HG02870 (cell line): Measurements from ENCODE around the gene CYB5A.

ENCODE experiments used
- ATAC-seq: cut with Tn5 transposase; IDR thresholded peaks from one replicate; pipeline ENCODE4 v1.9.1; 2021; ENCODE audit warnings: mild to moderate bottlenecking, moderate library complexity; ENCODE audit not compliant: unreplicated experiment

CYB5A gene

DNA sequence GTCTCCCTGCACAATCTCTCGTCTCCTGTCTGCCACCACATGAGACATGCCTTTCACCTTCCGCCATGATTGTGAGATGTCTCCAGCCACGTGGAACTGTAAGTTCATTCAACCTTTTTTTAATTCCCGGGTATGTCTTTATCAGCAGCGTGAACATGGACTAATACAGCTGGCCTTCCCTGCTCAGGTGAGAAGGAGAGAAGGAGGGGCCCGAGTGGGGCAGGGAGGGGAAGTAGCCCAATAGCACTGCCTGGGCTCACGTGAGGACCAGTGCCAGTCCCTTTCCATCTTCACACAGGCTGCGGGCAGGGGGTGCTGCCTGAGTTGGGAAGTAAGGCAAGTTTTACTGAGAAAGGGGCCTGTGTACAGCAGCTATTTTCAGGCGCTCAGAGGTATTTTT, 70.7 kb downstream of the CYB5A start:
- no peak for ATAC-seq

DNA sequence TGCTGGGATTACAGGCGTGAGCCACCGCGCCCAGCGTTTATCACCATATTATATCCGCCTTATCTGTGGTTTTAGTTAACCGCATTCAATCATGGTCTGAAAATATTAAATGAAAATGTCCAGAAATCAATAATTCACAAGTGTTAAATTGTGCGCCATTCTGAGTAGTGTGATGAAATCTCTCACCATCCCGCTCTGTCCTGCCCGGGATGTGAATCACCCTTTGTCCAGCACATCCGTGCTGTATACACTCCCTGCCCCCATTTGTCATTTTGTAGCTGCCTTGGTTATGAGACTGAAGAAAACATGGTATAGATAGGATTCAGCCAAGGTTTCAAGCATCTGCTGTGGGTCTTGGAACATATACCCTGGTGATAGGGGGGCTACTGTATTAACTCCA, 72.7 kb downstream of the CYB5A start:
- ATAC-seq: no peak

DNA sequence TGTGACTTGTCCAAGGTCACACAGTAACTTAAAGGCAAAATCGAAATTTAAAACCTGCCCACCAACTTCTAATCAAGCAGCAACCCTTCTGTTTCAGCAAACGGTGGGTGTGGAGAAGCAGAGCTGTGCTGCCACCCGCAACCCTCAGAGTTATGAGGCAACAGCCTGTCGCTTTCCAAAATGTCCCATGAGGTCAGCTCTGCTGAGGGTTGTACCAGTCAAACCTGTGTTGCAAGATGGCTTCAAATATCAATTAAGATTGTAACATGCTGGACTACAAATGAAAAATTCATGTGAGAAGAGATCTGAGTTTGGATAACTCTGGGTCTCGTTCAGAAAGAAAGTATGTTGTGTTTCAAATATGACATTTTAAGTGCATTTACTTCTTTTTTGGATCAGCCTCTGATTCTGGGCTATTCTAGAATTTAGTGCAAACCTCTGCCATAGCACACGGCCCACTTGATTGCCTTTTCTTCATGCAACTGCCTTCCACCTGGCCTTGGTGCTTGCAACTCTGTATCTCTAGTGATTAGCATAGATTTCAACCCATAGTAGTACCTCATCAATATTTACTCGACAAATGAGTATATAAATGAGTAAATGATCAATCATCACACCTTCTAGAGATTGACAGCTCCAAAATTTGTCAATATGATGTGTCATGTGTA, 74.2 kb downstream of the CYB5A start:
- no peak for ATAC-seq

DNA sequence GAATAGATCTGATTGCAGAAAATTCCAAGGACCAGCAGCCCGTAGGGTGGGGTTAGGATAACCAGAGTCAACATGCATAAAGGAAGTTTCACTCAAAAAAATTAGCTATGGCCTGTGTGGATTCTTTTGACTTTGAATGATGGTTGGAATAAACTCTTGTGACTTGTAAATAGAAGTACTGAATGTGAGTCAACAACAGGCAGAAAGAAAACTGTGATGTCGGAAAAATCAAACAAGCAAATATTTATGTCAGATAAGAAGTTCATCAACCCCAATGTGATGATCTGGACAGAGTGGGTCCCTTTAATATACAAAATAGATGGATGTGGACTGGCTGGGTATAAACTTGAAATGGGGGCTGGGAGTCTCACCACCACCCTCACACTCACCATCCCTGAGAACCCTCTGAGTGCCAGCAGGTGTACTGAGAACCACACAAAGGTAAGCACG, 75.1 kb downstream of the CYB5A start:
- ATAC-seq: no peak

DNA sequence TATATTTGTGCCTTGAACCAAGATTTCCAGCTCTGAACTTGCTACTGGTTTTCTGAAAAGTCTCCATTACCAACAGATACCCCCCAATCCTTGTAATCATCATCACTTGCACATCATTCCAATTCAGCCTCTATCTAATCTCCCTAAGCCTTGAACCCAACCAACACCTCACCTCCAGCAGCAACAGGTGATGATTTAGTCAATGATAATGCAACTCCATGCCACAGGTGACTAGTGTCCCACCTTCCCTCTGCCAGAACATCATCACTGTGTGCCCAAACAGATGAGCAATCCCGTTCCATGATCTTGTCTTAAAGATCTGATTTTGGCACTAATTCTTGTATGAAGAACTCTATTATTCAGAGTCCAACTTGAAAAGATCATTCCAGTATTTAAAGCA, 75.9 kb downstream of the CYB5A start:
- no peak for ATAC-seq

DNA sequence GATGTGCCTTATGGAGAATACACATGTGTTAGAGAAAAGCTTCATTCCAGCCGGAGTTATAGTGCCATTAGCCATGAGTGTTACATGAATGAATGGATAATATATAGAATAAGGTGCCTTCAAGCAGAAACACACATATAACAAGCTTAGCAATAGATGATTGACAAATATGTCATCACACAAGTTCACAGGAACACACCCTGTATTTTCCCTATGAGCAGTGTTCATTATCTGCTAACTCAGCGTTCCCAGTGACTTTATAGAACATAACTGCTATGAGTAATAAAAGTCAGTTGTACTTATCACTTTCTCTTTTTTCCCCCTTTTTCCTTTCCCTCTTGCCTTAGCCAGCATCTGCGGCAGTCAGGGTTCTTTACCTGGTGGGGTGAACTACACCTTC, 78.3 kb downstream of the CYB5A start:
- no peak for ATAC-seq

DNA sequence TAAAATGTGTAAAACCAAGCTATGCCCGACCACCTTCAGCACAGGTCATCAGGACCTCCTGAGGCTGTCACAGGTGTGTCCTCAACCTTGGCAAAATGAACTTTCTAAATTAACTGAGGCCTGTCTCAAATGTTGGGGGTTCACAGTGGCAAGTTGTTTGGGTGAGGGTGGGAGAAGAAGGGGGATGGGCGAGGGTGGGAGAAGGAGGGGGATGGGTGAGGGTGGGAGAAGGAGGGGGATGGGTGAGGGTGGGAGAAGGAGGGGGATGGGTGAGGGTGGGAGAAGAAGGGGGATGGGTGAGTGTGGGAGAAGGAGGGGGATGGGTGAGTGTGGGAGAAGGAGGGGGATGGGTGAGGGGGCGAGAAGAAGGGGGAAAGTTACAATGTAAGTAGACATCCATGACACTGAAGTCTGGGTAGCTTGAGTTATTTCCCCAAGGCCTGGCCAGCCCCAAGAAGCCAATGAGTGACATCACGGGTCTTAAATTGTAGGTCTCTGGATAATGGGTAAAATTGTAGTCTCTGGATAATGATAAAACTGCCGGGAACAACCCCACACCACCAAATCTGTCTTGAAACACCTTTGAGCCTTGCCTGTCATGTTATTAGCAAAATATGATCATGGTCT, 87.1 kb downstream of the CYB5A start:
- no peak for ATAC-seq

DNA sequence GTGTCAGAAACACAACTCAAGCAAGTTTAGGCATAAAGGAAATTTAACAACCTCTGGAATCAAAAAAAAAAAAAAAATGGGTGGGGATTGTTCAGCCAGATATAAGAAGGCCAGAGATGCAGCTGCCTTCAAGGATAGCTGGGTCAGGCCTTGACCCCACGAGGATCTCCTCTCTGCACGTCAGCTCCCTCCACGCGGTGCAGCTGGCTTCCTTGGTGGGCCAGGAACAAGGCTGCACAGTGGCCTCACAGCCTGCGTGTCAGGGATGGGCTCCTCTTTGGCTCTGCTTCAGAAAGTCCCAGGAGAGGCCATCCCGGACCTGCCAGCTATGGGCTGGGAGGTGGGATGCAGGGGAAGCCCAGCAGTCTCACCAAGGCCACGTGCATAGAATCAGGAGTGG, 88.0 kb downstream of the CYB5A start:
- no peak for ATAC-seq
